ENCODE results near the gene TSHZ2.

Gene TSHZ2

GRCh38 chr20:53179749-53180148 lies 207.6 kb downstream of the TSHZ2 start:
- H3K27me3 ChIP-seq (ENCODE audit: control insufficient read depth, insufficient read depth, low read length) = no peaks in the 10 kb centered on the region
- no peaks in the 10 kb centered on the region for H3K9me3 ChIP-seq (ENCODE audit: control insufficient read depth, insufficient read depth, low read length)
- DNase-seq (ENCODE audit: low read depth, low spot score) = no peak
- H3K36me3 ChIP-seq (ENCODE audit: control insufficient read depth, insufficient read depth, low read length) = no peaks in the 10 kb centered on the region
- H3K4me3 ChIP-seq (ENCODE audit: low read length) = no peak overlapping the region
- no peak overlapping the region for H3K27ac ChIP-seq (ENCODE audit: low read length)
- H3K4me1 ChIP-seq (ENCODE audit: control insufficient read depth, insufficient read depth, low read length) = no peaks in the 10 kb centered on the region
- no CpG with 5 or more reads among the region's 10 CpGs for WGBS (ENCODE audit: insufficient coverage, insufficient read length)

GRCh38 chr20:53180928-53181362 lies 208.8 kb downstream of the TSHZ2 start:
- Histone ChIP-seq H3K27ac (ENCODE audit: low read length) (no peak overlapping the region), H3K36me3 (ENCODE audit: control insufficient read depth, insufficient read depth, low read length) (no peaks in the 10 kb centered on the region), H3K9me3 (ENCODE audit: control insufficient read depth, insufficient read depth, low read length) (no peaks in the 10 kb centered on the region), H3K4me1 (ENCODE audit: control insufficient read depth, insufficient read depth, low read length) (no peaks in the 10 kb centered on the region), H3K27me3 (ENCODE audit: control insufficient read depth, insufficient read depth, low read length) (no peaks in the 10 kb centered on the region), H3K4me3 (ENCODE audit: low read length) (no peak overlapping the region)
- DNase-seq (ENCODE audit: low read depth, low spot score) = no peak
- WGBS (ENCODE audit: insufficient coverage, insufficient read length) = no CpG with 5 or more reads among the region's 4 CpGs

GRCh38 chr20:53181866-53182376 lies 209.8 kb downstream of the TSHZ2 start:
- H3K27ac ChIP-seq (ENCODE audit: low read length) = no peak overlapping the region
- no peaks in the 10 kb centered on the region for H3K9me3 ChIP-seq (ENCODE audit: control insufficient read depth, insufficient read depth, low read length)
- no peak overlapping the region for H3K4me3 ChIP-seq (ENCODE audit: low read length)
- no peaks in the 10 kb centered on the region for H3K4me1 ChIP-seq (ENCODE audit: control insufficient read depth, insufficient read depth, low read length)
- H3K27me3 ChIP-seq (ENCODE audit: control insufficient read depth, insufficient read depth, low read length) = no peaks in the 10 kb centered on the region
- H3K36me3 ChIP-seq (ENCODE audit: control insufficient read depth, insufficient read depth, low read length) = no peaks in the 10 kb centered on the region
- WGBS (ENCODE audit: insufficient coverage, insufficient read length) = 100% methylated on average over 1 of the region's 3 CpGs
- no peak for DNase-seq (ENCODE audit: low read depth, low spot score)

- Histone ChIP-seq H3K4me1 (ENCODE audit: control insufficient read depth, insufficient read depth, low read length) (no peaks in the 10 kb centered on the region), H3K4me3 (ENCODE audit: low read length) (no peak overlapping the region), H3K9me3 (ENCODE audit: control insufficient read depth, insufficient read depth, low read length) (no peaks in the 10 kb centered on the region), H3K36me3 (ENCODE audit: control insufficient read depth, insufficient read depth, low read length) (no peaks in the 10 kb centered on the region), H3K27me3 (ENCODE audit: control insufficient read depth, insufficient read depth, low read length) (no peaks in the 10 kb centered on the region), H3K27ac (ENCODE audit: low read length) (no peak overlapping the region)
- WGBS (ENCODE audit: insufficient coverage, insufficient read length) = no CpG with 5 or more reads among the region's 6 CpGs
- no peak for DNase-seq (ENCODE audit: low read depth, low spot score)
Observed at GRCh38 chr20:53183181-53183580, 211.0 kb downstream of the TSHZ2 start.

GRCh38 chr20:53186635-53187034 lies 214.5 kb downstream of the TSHZ2 start:
- Histone ChIP-seq H3K36me3 (ENCODE audit: control insufficient read depth, insufficient read depth, low read length) (no peaks in the 10 kb centered on the region), H3K4me1 (ENCODE audit: control insufficient read depth, insufficient read depth, low read length) (no peaks in the 10 kb centered on the region), H3K9me3 (ENCODE audit: control insufficient read depth, insufficient read depth, low read length) (no peaks in the 10 kb centered on the region), H3K27ac (ENCODE audit: low read length) (no peak overlapping the region), H3K27me3 (ENCODE audit: control insufficient read depth, insufficient read depth, low read length) (no peaks in the 10 kb centered on the region), H3K4me3 (ENCODE audit: low read length) (no peak overlapping the region)
- WGBS (ENCODE audit: insufficient coverage, insufficient read length) = no CpG with 5 or more reads among the region's 6 CpGs
- no peak for DNase-seq (ENCODE audit: low read depth, low spot score)

- no peak for DNase-seq (ENCODE audit: low read depth, low spot score)
- WGBS (ENCODE audit: insufficient coverage, insufficient read length) = no CpG with 5 or more reads among the region's 10 CpGs
- Histone ChIP-seq H3K36me3 (ENCODE audit: control insufficient read depth, insufficient read depth, low read length) (no peaks in the 10 kb centered on the region), H3K4me1 (ENCODE audit: control insufficient read depth, insufficient read depth, low read length) (no peaks in the 10 kb centered on the region), H3K27ac (ENCODE audit: low read length) (no peak overlapping the region), H3K9me3 (ENCODE audit: control insufficient read depth, insufficient read depth, low read length) (no peaks in the 10 kb centered on the region), H3K4me3 (ENCODE audit: low read length) (no peak overlapping the region), H3K27me3 (ENCODE audit: control insufficient read depth, insufficient read depth, low read length) (no peaks in the 10 kb centered on the region)
Observed at GRCh38 chr20:53187392-53188068, 215.4 kb downstream of the TSHZ2 start.

- Histone ChIP-seq H3K27me3 (ENCODE audit: control insufficient read depth, insufficient read depth, low read length) (no peaks in the 10 kb centered on the region), H3K9me3 (ENCODE audit: control insufficient read depth, insufficient read depth, low read length) (no peaks in the 10 kb centered on the region), H3K27ac (ENCODE audit: low read length) (no peak overlapping the region), H3K4me1 (ENCODE audit: control insufficient read depth, insufficient read depth, low read length) (no peaks in the 10 kb centered on the region), H3K36me3 (ENCODE audit: control insufficient read depth, insufficient read depth, low read length) (no peaks in the 10 kb centered on the region), H3K4me3 (ENCODE audit: low read length) (no peak overlapping the region)
- no peak for DNase-seq (ENCODE audit: low read depth, low spot score)
- no CpG with 5 or more reads among the region's 6 CpGs for WGBS (ENCODE audit: insufficient coverage, insufficient read length)
Observed at GRCh38 chr20:53190225-53190624, 218.1 kb downstream of the TSHZ2 start.

- H3K36me3 ChIP-seq (ENCODE audit: control insufficient read depth, insufficient read depth, low read length) = no peaks in the 10 kb centered on the region
- H3K4me3 ChIP-seq (ENCODE audit: low read length) = no peak overlapping the region
- WGBS (ENCODE audit: insufficient coverage, insufficient read length) = no CpG with 5 or more reads among the region's 2 CpGs
- no peak overlapping the region for H3K27ac ChIP-seq (ENCODE audit: low read length)
- H3K27me3 ChIP-seq (ENCODE audit: control insufficient read depth, insufficient read depth, low read length) = no peaks in the 10 kb centered on the region
- no peak for DNase-seq (ENCODE audit: low read depth, low spot score)
- H3K4me1 ChIP-seq (ENCODE audit: control insufficient read depth, insufficient read depth, low read length) = no peaks in the 10 kb centered on the region
- H3K9me3 ChIP-seq (ENCODE audit: control insufficient read depth, insufficient read depth, low read length) = no peaks in the 10 kb centered on the region
Observed at GRCh38 chr20:53191957-53192356, 219.8 kb downstream of the TSHZ2 start.

GRCh38 chr20:53194306-53195290 lies 222.4 kb downstream of the TSHZ2 start:
- Histone ChIP-seq H3K36me3 (ENCODE audit: control insufficient read depth, insufficient read depth, low read length) (no peaks in the 10 kb centered on the region), H3K4me1 (ENCODE audit: control insufficient read depth, insufficient read depth, low read length) (no peaks in the 10 kb centered on the region), H3K27ac (ENCODE audit: low read length) (no peak overlapping the region), H3K4me3 (ENCODE audit: low read length) (no peak overlapping the region), H3K9me3 (ENCODE audit: control insufficient read depth, insufficient read depth, low read length) (no peaks in the 10 kb centered on the region), H3K27me3 (ENCODE audit: control insufficient read depth, insufficient read depth, low read length) (no peaks in the 10 kb centered on the region)
- DNase-seq (ENCODE audit: low read depth, low spot score) = no peak
- no CpG with 5 or more reads among the region's 11 CpGs for WGBS (ENCODE audit: insufficient coverage, insufficient read length)

- Histone ChIP-seq H3K4me1 (ENCODE audit: control insufficient read depth, insufficient read depth, low read length) (no peaks in the 10 kb centered on the region), H3K4me3 (ENCODE audit: low read length) (no peak overlapping the region), H3K36me3 (ENCODE audit: control insufficient read depth, insufficient read depth, low read length) (no peaks in the 10 kb centered on the region), H3K9me3 (ENCODE audit: control insufficient read depth, insufficient read depth, low read length) (no peaks in the 10 kb centered on the region), H3K27ac (ENCODE audit: low read length) (no peak overlapping the region), H3K27me3 (ENCODE audit: control insufficient read depth, insufficient read depth, low read length) (no peaks in the 10 kb centered on the region)
- WGBS (ENCODE audit: insufficient coverage, insufficient read length) = no CpG with 5 or more reads among the region's 16 CpGs
- no peak for DNase-seq (ENCODE audit: low read depth, low spot score)
Observed at GRCh38 chr20:53195876-53196610, 223.9 kb downstream of the TSHZ2 start.
